Measurements from ENCODE around the gene KBTBD6.
"Not testable (repeated sequence)": the region's sequence is repeated elsewhere in the genome, so short reads cannot be mapped to it uniquely, and the experiment has no call there.

KBTBD6 gene, protein sequence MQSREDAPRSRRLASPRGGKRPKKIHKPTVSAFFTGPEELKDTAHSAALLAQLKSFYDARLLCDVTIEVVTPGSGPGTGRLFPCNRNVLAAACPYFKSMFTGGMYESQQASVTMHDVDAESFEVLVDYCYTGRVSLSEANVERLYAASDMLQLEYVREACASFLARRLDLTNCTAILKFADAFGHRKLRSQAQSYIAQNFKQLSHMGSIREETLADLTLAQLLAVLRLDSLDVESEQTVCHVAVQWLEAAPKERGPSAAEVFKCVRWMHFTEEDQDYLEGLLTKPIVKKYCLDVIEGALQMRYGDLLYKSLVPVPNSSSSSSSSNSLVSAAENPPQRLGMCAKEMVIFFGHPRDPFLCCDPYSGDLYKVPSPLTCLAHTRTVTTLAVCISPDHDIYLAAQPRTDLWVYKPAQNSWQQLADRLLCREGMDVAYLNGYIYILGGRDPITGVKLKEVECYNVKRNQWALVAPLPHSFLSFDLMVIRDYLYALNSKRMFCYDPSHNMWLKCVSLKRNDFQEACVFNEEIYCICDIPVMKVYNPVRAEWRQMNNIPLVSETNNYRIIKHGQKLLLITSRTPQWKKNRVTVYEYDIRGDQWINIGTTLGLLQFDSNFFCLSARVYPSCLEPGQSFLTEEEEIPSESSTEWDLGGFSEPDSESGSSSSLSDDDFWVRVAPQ

DNA sequence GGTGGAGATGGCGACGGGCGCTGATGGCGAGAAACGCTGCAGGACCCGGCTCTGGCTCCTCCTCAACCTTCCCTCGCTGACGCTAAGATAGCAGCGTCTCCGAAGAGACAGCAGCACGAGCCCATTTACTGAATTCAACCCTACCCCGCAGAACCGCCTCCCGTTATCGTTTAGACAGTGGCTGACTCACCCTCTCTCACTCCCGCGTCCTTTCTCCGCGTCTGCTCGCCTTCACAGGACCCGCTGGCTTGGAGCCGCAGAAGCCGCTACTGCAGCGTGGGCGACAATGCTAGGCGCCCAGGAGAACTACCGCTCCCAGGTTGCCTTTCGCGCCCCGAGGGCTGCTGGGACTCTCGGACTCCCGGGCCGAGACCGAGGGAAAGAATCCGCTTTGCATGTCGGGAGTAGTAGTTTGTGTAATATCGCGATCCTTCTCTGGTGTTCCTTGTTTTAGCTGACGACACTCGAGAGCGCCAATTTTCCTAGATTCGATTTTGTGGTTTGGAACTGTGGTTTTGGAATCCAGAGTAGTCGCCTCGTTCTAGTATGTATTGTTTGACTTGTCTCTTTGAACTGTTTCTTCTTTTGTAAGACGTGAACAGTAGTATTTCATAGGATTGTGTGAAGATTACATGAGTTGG is at the start of gene KBTBD6:
Gene KBTBD6, minus strand, starts transcription at position 291 of the 641 bp plus-strand sequence. CDS start 291 bp downstream, outside the sequence.
- peak; percentile 92 for DNase-seq (ENCODE audit: low read depth)

DNA sequence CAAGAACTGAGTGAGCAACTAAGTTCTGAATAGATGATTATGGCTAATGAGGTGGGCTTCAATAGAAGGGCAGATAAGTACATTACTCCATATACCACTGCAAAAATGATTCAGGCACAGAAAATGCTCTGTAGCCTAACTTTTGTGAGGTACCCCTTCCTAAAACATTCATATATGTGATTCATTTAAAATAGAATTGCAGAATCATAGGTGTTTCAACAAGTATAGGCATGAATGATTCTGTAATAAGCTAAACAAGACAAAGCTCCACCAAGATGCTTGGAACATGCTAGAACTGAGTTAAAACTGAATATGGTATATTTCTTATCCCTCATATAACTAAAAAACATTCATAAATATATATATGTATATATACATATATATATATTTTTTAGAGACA is 49.6 kb upstream of the KBTBD6 start:
- DNase-seq (ENCODE audit: low read depth): no peak

DNA sequence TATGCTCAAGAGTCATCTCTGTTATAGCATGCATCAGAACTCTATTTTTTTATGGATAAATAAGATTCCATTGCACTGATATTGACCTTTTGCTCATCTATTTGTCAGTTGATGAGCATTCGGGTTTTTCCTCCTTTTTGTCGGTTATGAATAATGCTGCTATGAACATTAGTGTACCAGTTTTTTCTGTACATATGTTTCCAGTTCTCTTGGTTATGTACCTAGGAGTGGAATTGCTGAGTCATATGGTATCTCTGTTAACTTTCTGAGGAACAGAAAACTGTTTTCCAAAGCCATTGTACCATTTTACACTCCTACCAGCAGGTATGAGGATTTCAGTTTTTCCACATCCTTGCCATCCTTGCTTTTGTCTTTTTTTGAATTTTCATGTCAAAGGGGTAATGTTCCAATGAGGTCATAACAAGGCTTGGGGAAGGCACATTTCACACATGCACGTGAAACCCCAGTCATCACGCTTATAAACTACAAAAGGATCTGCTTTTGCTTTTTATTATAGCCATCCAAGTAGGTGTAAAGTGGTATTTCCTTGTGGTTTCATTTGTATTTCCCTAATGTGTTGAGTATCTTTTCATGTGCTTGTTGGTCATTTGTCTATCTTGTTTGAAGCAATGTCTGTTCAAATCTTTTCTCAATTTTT is 47.1 kb upstream of the KBTBD6 start:
- no peak for DNase-seq (ENCODE audit: low read depth)

DNA sequence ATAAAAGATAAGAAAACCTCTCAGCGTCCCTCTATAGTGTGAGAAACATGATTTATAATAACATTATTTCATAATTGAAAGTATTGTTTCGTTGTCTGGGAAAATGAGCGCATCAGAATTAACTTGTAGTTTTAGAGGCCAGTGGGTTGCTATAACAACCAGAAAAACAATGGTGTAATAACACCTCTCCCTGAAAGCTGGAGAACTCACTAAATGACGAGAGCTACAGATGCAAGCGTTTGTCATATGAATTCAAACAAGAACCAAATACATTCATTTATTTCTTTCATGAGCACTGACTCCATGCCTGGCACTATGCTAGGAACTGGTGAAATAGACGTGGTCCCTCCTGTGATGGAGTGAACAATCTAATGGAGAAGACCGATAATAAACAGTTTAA is 45.4 kb upstream of the KBTBD6 start:
- no peak for DNase-seq (ENCODE audit: low read depth)

DNA sequence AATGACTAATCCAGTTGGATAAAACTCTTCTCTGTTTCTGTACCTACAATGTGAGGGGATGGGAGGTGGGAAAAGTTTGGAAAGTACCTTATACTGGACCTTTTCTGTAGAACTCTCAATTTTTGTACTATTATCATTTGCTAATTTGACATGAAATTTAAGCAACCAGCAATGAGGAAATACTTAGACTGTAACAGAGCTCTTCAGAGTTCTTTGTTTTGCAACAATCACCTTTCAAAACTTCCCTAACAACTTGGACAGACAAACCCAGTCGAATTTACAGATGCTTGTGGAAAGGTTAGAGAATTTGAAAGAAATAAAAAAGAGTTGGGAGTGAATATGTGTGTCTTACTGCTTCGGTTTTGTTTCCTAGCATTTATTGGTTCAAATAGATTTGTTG is 45.0 kb upstream of the KBTBD6 start:
- no peak for DNase-seq (ENCODE audit: low read depth)

DNA sequence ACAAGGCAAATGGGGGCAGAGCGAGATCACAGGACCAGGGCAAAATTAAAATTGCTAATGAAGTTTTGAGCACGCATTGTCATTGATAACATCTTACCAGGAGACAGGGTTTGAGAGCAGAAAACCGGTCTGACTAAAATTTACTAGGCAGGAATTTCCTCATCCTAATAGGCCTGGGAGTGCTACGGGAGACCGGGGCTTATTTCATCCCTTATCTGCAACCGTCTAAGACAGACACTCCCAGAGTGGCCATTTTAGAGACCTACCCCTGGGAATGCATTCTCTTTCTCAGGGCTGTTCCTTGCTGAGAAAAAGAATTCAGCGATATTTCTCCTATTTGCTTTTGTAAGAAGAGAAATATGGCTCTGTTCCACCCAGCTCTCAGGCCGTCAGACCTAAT is 43.0 kb upstream of the KBTBD6 start:
- not testable (repeated sequence) for DNase-seq (ENCODE audit: low read depth)

DNA sequence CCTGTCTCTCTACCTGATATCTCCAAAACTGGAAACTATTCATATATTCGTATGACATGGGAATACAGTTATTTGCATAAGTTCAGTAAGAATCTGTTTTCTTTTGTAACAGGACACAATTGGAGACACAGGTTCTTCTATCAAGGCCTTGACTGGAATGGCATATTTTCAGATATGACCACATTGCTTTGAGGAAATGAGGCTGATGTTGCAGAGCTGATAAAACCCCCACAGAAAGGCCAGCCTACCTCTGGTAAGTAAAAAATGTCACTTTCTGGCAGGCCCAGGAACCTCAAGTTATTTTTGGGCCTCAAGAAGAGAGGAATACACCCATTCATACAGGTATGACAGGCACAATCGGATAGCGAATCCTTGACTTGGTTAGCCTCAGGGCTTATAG is 29.5 kb upstream of the KBTBD6 start:
- no peak for DNase-seq (ENCODE audit: low read depth)

DNA sequence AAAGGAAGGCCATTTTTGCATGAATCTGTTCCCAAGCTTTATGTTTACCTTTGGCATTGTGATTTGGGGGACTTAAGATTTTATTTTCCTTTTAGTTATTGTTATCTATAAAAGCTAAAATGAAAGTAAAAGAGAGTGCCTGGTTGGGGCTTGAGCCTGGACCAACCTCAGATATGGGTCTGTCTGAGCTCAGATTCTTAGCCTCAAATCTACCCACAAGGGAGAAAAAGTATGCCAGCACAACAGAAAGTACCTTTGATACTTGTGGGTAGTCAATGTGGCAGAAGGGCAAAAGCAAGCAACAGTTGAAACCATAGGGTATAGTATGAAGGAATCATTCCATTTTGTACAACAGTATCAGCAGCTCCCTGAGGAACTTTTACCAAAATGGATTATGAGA is 26.6 kb upstream of the KBTBD6 start:
- no peak for DNase-seq (ENCODE audit: low read depth)

DNA sequence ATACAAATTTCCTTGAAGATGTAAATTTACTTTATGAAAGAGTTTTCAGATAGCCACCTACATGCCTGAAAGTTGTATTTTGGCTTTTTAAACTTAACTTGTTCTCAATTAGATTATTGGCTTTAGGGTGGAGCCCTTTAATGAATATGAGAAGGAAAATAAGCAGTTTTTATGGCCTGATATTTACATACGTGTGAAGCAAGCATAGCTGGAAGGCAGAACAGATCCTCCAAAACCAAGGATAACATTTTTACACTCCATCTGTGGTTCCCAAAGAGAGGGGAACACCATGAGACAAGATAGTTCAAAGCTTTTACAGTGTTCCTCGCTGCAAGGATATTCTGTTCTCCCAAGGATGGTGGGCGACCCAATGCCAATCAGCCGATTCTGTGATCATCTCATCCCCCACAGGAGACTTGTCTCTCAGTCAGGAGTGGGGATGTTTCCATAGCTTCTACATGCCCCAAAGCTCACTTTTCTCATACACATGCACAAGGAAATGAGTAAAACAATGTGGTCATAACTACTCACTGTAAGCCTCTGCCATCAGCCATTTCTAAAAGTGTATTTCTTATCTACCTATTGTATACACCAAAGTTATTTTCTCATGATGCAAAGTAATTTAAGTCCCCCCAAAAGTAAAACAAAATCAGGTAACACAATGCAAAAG is 24.6 kb upstream of the KBTBD6 start:
- DNase-seq (ENCODE audit: low read depth): no peak

DNA sequence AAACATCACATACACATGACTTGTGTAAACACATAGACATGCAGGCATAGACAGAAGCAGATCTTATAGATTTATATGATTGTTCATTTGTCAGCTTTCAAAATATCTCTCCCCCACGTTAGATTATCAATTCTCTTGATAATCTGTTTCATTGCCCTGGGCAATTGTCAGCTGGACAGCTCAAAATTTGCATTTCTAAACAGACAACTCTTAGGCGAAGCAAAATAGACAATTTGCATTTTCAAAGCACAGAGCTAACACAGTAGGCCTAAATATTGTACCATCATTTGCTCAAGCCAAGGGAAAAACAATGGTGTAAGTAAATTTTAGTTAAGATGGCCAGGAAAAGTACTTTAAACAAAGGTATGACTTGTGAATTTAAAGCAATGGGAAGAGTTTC is 24.0 kb upstream of the KBTBD6 start:
- no peak for DNase-seq (ENCODE audit: low read depth)

DNA sequence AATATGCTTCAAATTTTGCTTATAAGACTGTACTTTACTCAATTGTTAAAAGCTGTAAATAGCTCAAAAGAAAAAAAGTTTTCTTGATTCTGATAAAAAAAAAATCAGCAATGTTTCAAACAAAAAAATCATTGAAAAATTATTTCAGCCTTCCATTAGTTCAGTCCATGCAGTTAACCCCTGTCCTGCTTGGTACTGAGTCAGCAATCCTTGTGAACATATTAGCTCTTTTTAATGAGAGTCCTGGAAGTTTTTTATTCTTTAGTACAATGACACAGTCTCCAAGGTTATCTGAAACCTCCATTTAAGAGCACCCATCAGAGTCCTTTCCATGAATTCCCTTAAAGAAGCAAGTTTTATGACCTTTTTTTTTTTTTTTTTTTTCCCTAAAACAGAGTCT is 21.4 kb upstream of the KBTBD6 start:
- no peak for DNase-seq (ENCODE audit: low read depth)

DNA sequence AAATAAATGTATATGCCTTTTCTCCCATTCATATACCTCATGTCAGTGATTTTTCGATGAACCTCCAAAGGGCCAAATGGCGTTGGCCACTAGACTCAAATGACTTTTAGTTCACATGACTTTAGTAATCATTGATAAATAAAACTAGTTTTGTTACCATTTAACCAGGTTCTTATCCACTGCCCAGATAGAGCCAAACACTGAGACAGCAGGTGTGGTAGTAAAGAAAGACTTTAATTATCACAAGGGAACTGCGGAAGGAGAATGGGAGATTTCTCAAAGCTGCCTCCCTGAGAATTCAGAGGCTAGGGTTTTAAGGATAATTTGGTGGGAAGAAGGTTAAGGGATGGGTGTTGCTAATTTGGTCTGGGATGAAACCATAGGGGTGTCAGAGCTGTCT is 19.4 kb upstream of the KBTBD6 start:
- no peak for DNase-seq (ENCODE audit: low read depth)

DNA sequence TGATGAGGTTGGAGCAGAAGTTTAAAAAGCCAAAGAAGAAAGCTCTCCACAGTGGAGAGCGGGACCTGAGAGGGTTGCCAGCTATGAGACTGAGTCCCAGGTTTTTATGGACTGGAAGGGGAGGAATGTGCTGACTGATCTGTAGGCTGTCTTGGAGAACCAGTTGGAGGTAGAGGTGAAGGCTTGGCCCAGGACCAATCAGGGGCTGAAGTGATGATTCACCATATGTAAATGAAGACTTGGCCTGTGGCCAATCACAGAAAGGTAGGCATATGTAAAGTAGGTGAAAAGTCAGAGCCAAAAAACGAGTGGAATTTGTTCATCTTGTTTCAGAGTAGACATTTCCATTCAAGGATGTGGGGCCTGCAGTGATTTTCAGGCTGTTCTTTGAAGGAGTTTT is 17.5 kb upstream of the KBTBD6 start:
- DNase-seq (ENCODE audit: low read depth): no peak

DNA sequence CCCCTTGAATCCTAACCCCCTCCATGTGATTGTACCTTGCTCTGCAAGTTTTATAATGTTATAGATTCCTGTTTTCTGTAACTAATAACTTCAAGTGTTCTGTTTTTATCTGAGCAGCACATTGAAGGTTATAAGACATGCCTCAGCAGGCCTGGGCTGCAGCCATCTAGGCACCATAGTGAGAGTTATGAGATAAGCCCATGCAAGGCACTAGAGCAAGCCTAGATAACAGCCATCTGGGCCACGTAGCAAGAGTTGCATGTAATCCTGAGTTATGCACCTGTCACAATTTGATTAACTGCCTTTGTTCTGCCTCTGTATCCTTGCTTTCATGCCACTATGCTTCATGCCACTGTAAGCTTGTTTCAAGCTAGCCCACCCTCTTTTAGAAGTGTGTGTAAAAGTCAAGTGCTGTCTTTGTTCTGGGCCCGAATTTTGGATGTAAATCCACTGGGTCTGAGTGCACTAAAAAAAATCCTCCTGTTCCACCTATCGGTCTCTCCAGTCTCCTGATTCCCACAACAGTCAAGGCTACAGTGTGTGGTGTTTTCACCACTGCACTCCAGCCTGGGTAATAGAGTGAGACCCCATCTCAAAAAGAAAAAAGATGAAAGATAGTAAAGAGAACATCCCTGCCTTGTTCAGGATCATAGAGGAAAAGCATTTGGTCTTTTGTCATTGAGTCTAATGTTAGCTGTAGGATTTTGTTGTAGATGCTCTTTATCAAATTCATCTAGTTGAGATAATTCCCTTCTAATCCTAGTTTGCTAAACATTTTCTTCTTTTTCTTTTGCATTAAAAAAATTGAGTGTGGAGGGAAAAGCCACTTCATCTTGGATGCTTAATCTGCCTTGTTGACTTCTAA is 16.0 kb upstream of the KBTBD6 start:
- DNase-seq (ENCODE audit: low read depth): no peak

DNA sequence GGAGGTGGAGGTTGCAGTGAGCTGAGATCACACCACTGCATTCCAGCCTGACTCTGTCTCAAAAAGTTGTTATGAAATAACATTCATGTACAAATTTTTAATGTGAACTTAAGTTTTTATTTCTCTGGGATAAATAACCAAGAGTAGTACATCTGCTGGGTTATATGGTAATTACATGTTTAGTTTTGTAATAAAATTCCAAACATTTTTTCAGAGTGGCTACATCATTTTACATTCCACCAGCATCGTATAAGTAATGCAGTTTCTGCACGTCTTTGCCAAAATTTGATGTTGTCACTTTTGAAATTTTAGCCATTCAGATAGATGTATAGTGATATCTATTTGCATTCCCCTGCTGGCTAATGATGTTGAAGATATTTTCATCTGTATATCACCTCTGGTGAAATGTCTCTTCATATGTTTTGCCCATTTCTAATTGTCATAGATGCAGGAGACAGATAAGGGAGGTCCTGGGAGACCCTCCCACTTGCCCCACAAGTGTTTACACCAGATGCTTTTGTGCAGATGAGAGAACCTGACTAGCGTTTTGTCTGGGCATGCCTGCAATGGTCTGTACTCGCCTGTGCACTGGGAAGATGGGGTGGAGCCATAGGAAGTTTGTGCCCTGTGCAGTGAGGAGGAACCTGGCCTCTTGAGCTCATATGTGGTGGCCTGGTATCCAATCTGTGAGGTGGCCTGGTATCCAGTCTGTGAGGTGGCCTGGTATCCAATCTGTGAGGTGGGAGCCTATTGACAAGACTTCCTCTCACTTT is 12.7 kb upstream of the KBTBD6 start:
- DNase-seq (ENCODE audit: low read depth): no peak

DNA sequence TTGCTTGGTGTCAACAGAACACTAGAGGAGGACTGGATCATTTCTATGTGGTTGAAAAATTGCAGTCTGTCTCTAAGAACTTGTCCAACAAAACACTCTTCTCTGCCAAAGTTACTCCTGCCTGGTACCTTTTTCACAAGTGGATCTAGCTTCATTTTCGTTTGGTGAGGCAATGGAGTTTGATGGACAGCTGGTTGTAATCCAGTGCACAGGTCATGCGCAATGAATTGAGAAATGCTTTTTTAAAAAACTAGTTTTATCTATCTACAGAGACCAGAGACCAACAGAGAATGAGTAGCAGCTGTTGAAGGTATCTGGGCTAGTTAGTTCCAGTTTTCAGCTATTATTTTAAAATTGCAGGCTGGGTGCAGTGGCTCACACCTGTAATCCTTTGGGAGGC is 12.0 kb upstream of the KBTBD6 start:
- DNase-seq (ENCODE audit: low read depth): no peak

DNA sequence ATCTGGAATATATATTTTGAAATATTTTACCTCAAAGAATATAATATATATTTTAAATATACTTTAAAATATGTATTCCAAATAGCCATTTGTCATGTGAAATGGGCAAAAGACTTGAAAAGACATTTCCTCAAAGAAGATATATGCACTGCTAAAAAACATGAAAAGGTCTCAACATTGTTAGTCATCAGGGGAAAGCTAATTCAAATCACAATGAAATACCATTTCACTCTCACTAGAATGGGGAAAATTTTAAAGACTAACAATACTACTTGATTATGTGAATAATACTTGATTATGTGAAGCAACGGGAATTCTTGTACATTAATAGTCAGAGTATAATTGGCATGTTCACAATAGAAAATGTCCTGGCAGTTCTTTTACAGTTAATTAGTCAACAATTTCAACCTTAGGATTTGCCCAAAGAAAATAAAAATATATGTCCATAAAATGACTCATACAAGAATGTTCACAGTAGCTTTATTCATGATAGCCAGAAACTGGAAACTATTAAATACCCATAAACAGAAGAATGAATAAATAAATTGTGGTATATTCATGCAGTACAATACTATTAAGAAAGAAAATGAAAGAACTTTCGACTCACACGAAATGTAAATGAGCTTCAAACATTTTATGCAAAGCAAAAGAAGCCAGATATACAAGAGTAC is 6.8 kb upstream of the KBTBD6 start:
- DNase-seq (ENCODE audit: low read depth): no peak

DNA sequence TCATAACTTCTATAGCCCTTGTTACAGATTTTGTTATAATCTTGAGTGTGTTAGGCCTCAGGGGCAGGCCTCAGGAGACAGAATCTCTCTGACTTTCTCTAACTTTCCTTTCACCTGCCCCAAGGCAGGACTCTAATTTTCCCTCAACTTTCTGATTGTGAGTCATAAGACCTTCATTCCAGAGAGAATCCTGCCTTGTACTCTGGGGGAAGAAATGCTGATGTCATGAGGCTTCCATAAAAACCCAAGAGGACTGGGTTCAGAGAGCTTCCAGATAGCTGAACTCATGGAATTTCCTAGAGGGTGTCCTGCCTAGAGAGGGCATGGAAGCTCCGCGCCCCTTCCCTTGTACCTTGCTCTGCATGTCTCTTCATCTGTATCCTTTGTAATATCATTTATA is 5.3 kb upstream of the KBTBD6 start:
- DNase-seq (ENCODE audit: low read depth): no peak

DNA sequence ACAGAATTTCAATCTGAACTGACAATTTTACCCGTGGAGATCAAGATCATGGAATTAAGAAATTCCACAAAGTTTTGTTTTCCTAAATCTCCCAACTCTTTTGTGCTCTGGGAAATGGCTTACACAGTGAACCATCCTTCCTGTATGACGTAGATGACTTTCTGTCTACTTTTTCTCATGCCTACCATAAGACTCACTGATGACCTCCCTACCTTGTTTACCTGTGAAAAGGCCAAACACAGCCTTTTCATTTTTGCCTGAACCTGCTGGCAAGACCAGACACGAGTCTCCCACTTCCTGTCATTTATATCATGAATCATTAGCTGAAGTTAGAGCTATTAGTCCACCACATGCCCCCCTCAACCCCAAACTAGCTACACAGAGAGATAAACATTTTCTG is 4.6 kb upstream of the KBTBD6 start:
- no peak for DNase-seq (ENCODE audit: low read depth)
